Astrocyte of the cerebellum (primary cell): ENCODE results near the gene ACKR1.
A peak's percentile ranks its signal among the peaks of the same experiment; 100 is the strongest.

Experiments used
- DNase-seq: peaks from one replicate; pipeline ENCODE4 v3.0.0-alpha.2; 2011; ENCODE audit warnings: low read depth
- H3K4me3 ChIP-seq: 2 replicates; pipeline ENCODE4 v1.5.1; 2011; ENCODE audit warnings: mild to moderate bottlenecking, low read depth, low read length, moderate library complexity
- in situ Hi-C: cut with HindIII; loops from 2 replicates; pipeline ENCODE4 v1.10.0; 2017; ENCODE audit warnings: low sequenced_read_pairs
- TF ChIP-seq, protein P1 (sequence below): IDR thresholded peaks from 2 replicates; pipeline ENCODE4 v1.5.1; 2012; ENCODE audit warnings: low read length, low read depth, moderate library complexity, mild to moderate bottlenecking; ENCODE audit errors: missing control alignments

Gene ACKR1

GRCh38 chr1:159187033-159187432, 17.6 kb upstream of the ACKR1 start:
- in situ Hi-C loops: no loop called here
- TF ChIP-seq, protein P1, sequence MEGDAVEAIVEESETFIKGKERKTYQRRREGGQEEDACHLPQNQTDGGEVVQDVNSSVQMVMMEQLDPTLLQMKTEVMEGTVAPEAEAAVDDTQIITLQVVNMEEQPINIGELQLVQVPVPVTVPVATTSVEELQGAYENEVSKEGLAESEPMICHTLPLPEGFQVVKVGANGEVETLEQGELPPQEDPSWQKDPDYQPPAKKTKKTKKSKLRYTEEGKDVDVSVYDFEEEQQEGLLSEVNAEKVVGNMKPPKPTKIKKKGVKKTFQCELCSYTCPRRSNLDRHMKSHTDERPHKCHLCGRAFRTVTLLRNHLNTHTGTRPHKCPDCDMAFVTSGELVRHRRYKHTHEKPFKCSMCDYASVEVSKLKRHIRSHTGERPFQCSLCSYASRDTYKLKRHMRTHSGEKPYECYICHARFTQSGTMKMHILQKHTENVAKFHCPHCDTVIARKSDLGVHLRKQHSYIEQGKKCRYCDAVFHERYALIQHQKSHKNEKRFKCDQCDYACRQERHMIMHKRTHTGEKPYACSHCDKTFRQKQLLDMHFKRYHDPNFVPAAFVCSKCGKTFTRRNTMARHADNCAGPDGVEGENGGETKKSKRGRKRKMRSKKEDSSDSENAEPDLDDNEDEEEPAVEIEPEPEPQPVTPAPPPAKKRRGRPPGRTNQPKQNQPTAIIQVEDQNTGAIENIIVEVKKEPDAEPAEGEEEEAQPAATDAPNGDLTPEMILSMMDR: no peak
- H3K4me3 ChIP-seq: no peak overlapping the region
- DNase-seq: no peak

- no peak for DNase-seq
- in situ Hi-C loops: no loop called here
- TF ChIP-seq, protein P1: no peak
- peak overlapping the region; percentile 22 for H3K4me3 ChIP-seq
Measured at GRCh38 chr1:159187647-159188374, 16.9 kb upstream of the ACKR1 start.

GRCh38 chr1:159188375-159188788, 16.3 kb upstream of the ACKR1 start:
- peak overlapping the region; percentile 22 for H3K4me3 ChIP-seq
- TF ChIP-seq, protein P1: no peak
- in situ Hi-C loops: no loop called here
- DNase-seq: peak; percentile 4

DNA sequence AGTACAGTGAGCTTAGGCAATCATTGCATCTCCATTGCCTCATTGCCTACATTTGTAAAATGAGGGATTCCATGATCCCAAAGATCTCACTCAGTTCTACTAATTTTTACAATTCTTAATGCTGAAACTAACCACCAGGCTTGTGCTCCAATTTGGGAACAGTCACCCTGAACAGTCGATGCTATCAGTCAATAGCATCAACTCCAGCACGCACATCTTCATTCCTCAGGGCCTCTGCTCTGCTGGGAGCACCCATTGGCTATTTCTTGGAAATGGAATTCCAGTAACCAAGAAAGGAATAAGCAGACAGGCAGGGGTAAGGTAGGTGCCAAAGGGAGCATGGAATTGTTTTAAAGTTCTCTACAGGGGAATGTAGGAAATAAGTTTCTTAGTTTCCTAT, 14.2 kb upstream of the ACKR1 start:
- in situ Hi-C loops: no loop called here
- no peak for DNase-seq
- no peak overlapping the region for H3K4me3 ChIP-seq
- TF ChIP-seq, protein P1: no peak

DNA sequence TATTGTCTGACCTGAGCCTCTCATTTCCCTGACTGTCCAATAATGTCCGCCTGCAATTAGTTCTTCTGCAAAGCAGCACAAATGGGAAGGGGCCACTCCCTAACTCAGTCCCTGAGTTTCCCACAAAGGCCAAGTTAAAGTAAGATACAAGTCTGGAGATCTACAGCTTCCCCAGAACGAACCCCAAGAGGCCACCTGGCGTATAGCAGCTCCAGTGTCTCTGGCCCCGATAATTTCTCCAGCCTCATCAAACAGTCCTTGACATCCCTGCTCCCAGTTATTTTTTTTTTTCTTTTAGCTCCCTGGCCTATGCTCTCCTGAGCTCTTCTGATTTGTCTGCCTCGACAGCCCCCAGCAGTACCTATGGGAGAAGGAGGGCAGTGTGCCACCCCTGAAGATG, 8.1 kb upstream of the ACKR1 start:
- DNase-seq: no peak
- TF ChIP-seq, protein P1: peak; percentile 45
- in situ Hi-C loops: no loop called here
- H3K4me3 ChIP-seq: no peak overlapping the region

GRCh38 chr1:159197561-159198557, 6.8 kb upstream of the ACKR1 start:
- no peak overlapping the region for H3K4me3 ChIP-seq
- TF ChIP-seq, protein P1: peak; percentile 99
- peak; percentile 64 for DNase-seq
- in situ Hi-C loops: no loop called here
